A549 treated with AZD9567 at 1 μM for 4 hours (cell line): ENCODE data around the gene ALG1. TPM values are rescaled to one million over a fixed set of nuclear protein-coding genes. Genes with fewer than 3 reads are reported as not detected.

Experiments used
- total RNA-seq: library from RNA; stranded (reverse); fragments of 200-300 nt; extraction: Qiagen RNA extraction; gene quantifications from 5 replicates; pipeline ENCODE4 v1.2.3, GENCODE V29; 2022; ENCODE audit not compliant: insufficient read depth

Gene ALG1
- 33.8 to 40.5 TPM (median 36.5 TPM) in 5 replicates for total RNA-seq

GRCh38 chr16:5071681-5072333 lies at the start of gene ALG1:
Gene ALG1 (plus strand): TSS chr16:5071843. CDS start chr16:5071850, 7 bp downstream.

GRCh38 chr16:5033256-5034166 lies 38.1 kb upstream of the ALG1 start, which contains the start of gene NAGPA:
Gene NAGPA (minus strand): TSS chr16:5033935. CDS start chr16:5033914, 21 bp downstream.

GRCh38 chr16:5065813-5066212 lies 5.8 kb upstream of the ALG1 start, which contains the start of gene C16orf89:
Gene C16orf89 (minus strand): TSS chr16:5065956. CDS start chr16:5065908, 48 bp downstream.

GRCh38 chr16:5097470-5098220 lies 26.0 kb downstream of the ALG1 start, which contains the start of gene EEF2KMT:
Gene EEF2KMT (minus strand): TSS chr16:5097795. CDS start chr16:5097739, 56 bp downstream.

Other genes with a start within 250 kb of the ALG1 start
- gene GLYR1, start 224.6 kb upstream of the ALG1 start, total RNA-seq, result 43.4 to 47.9 TPM (median 46.8 TPM) in 5 replicates
- gene UBN1, start 224.4 kb upstream of the ALG1 start, total RNA-seq, result 27.4 to 28.9 TPM (median 28.1 TPM) in 5 replicates
- gene PPL, start 134.7 kb upstream of the ALG1 start, total RNA-seq, result 2.8 to 3.8 TPM (median 3.6 TPM) in 5 replicates
- gene SEC14L5, start 113.5 kb upstream of the ALG1 start, total RNA-seq, result 0.02 to 0.08 TPM (median 0.03 TPM) in 4 of 5 replicates, not detected in the other
- 9.2 to 17.0 TPM (median 15.3 TPM) in 5 replicates for gene NAGPA, start 37.9 kb upstream of the ALG1 start, total RNA-seq
- not detected in 5 replicates for gene C16orf89, start 5.9 kb upstream of the ALG1 start, total RNA-seq
- gene EEF2KMT, start 26.0 kb downstream of the ALG1 start, total RNA-seq, result 23.1 to 31.2 TPM (median 30.7 TPM) in 5 replicates